ENCODE data around the gene RBM48. TPM values are rescaled to one million over a fixed set of nuclear protein-coding genes. Genes with fewer than 3 reads are reported as not detected.

RBM48 gene
- total and polyA plus RNA-seq, 2 of the 8 experiments (the other 6 are each of a cell fraction or from before 2014, with no cell fraction given), result 4.3 to 8.6 TPM

DNA sequence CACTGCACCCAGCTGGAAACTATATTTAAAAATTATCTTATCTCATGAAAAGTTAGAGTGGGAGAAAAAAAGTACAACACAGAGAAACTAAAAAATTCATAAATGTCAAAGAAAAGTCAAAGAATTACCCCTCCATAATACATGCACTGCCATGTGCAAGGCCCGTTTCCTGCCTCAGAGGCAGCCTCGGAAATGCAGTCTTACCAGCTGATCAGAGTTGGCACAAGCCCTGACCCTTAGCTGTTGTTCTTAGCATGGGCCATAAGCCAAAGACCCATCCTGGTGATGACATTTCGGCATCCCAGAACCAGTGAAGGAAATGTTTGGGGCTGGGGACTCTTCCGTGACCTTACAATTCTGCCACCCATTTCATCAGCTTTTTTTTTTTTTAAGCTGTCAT lies 21.6 kb downstream of the RBM48 start:
- POLR2A ChIA-PET (ENCODE audit: partially characterized antibody), result interaction anchor here (0.6 to 1.9 kb wide), 5 partner anchors 8 to 212 kb away, joined by 3 to 6 read pairs (median 5); no protein-coding TSS in a partner anchor
- FAIRE-seq, result no peak
- no peak overlapping the region for H2AFZ ChIP-seq (ENCODE audit: low read length)
- TF ChIP-seq TAF1 (IDR thresholded peaks at IDR 0.05; ENCODE audit: low read depth, low read length), result no peak

More for the DNA sequence above, 21.6 kb downstream of the RBM48 start:
- CTCF ChIA-PET (ENCODE audit: partially characterized antibody), result interaction anchor here (0.5 to 1.4 kb wide), 2 partner anchors 31 to 412 kb away, joined by 3 to 4 read pairs; no protein-coding TSS in a partner anchor
- Histone ChIP-seq H2AK5ac (ENCODE audit: low read depth, low read length) (no peak overlapping the region), H2BK120ac (replicated peaks; ENCODE audit: low read depth, low read length) (no peak overlapping the region), H3K23me2 (ENCODE audit: low read depth, low read length) (no peaks in the 10 kb centered on the region), H3K27me3 (replicated peaks in 1 of 4; ENCODE audit: control insufficient read depth in 3 of 4, extremely low read depth in 1 of 4, insufficient read depth in 3 of 4, low read length in 3 of 4) (no peaks in the 10 kb centered on the region), H3K9me3 (ENCODE audit: insufficient read depth in 2 of 2, low read depth in 1 of 2, low read length in 1 of 2) (peaks cover 0 to 6% of the 10 kb centered on the region in 2 experiments; a peak in 1 of 4 replicates), H3K18ac (ENCODE audit: extremely low read depth, low read length) (no peak overlapping the region), H3K4me1 (replicated peaks in 1 of 4; ENCODE audit: control insufficient read depth in 3 of 4, insufficient read depth in 4 of 4, low read length in 3 of 4) (no peaks in the 10 kb centered on the region), H3K27ac (ENCODE audit: low read depth, low read length) (no peak overlapping the region), H4K5ac (ENCODE audit: insufficient read length, low read depth, low read length) (no peak overlapping the region), H3K23ac (ENCODE audit: insufficient read length) (no peak overlapping the region), H2BK5ac (ENCODE audit: low read depth, low read length) (no peak overlapping the region), H3K4me3 (ENCODE audit: extremely low read depth in 1 of 4, insufficient read depth in 2 of 4, low read depth in 3 of 4, low read length in 4 of 4) (no peak overlapping the region), H3K79me2 (ENCODE audit: control insufficient read depth in 1 of 2, insufficient read depth in 2 of 2, low read length in 2 of 2) (no peaks in the 10 kb centered on the region), H3K36me3 (ENCODE audit: control insufficient read depth in 2 of 4, insufficient read depth in 4 of 4, low read length in 3 of 4) (no peaks in the 10 kb centered on the region), H2BK15ac (ENCODE audit: low read length) (no peak overlapping the region), H2BK12ac (ENCODE audit: low read depth, low read length) (no peak overlapping the region), H3K4me2 (ENCODE audit: insufficient read depth in 1 of 2, low read depth in 2 of 2, low read length in 2 of 2) (no peak overlapping the region), H3K56ac (replicated peaks; ENCODE audit: insufficient read length, low read depth, low read length) (no peak overlapping the region), H3K9ac (replicated peaks in 1 of 4; ENCODE audit: extremely low read depth in 1 of 4, low read depth in 3 of 4, low read length in 3 of 4) (no peak overlapping the region), H3K4ac (replicated peaks; ENCODE audit: insufficient read length, low read depth, low read length) (no peak overlapping the region), H4K8ac (ENCODE audit: extremely low read depth, insufficient read depth, low read length) (no peak overlapping the region), H2BK20ac (ENCODE audit: low read length) (no peak overlapping the region), H4K20me1 (replicated peaks in 1 of 2; ENCODE audit: control insufficient read depth in 1 of 2, insufficient read depth in 2 of 2, low read length in 2 of 2) (no peaks in the 10 kb centered on the region), H3K14ac (ENCODE audit: insufficient read length) (no peak overlapping the region), H3K79me1 (ENCODE audit: low read depth, low read length) (no peaks in the 10 kb centered on the region), H4K91ac (replicated peaks; ENCODE audit: insufficient read length, low read length) (no peak overlapping the region)
- 98% methylated on average over 4 of the region's 4 CpGs; no CpG with 5 or more reads in 1 of the 2 experiments for WGBS, 2 experiments (ENCODE audit: extremely low coverage in 1 of 2, insufficient coverage in 1 of 2, insufficient read length in 1 of 2, insufficient replicate concordance in 2 of 2, low coverage in 1 of 2, low lambda C conversion rate in 2 of 2, missing lambda C conversion rate in 1 of 2)
- DNase-seq (ENCODE audit: low read depth in 1 of 2, low spot score in 2 of 2), result no peak

Measured in H1 (cell line).